Osteocyte (in vitro differentiated cells): ENCODE results near the gene GOLM1. TPM values are rescaled to one million over a fixed set of nuclear protein-coding genes. Genes with fewer than 3 reads are reported as not detected.

Experiments
- DNase-seq: peaks from one replicate; pipeline ENCODE4 v3.0.0; 2021; ENCODE audit warnings: mixed read lengths; ENCODE audit not compliant: unreplicated experiment; ENCODE audit errors: extremely low spot score
- H3K27ac Mint-ChIP-seq: one replicate; pipeline ENCODE4 v1.8.0; 2021; ENCODE audit warnings: mild to moderate bottlenecking, mixed read lengths; ENCODE audit not compliant: unreplicated experiment
- H3K27me3 Mint-ChIP-seq: one replicate; pipeline ENCODE4 v1.8.0; 2021; ENCODE audit warnings: mixed read lengths; ENCODE audit not compliant: unreplicated experiment
- H3K36me3 Mint-ChIP-seq: one replicate; pipeline ENCODE4 v1.8.0; 2021; ENCODE audit warnings: mixed read lengths; ENCODE audit not compliant: unreplicated experiment
- H3K4me1 Mint-ChIP-seq: one replicate; pipeline ENCODE4 v1.8.0; 2021; ENCODE audit warnings: mixed read lengths; ENCODE audit not compliant: unreplicated experiment
- H3K4me3 Mint-ChIP-seq: one replicate; pipeline ENCODE4 v1.8.0; 2021; ENCODE audit warnings: mild to moderate bottlenecking, moderate library complexity, mixed read lengths; ENCODE audit not compliant: unreplicated experiment
- H3K9me3 Mint-ChIP-seq: one replicate; pipeline ENCODE4 v1.8.0; 2021; ENCODE audit warnings: mixed read lengths; ENCODE audit not compliant: unreplicated experiment
- CTCF ChIP-seq: fragments of 200-600 bp; sonication (generic); IDR thresholded peaks from 2 replicates; pipeline ENCODE4 v1.5.0; 2021; ENCODE audit warnings: antibody characterized with exemption, mild to moderate bottlenecking, moderate library complexity
- total RNA-seq: library from RNA; stranded (reverse); gene quantifications from 2 replicates; pipeline ENCODE4 v1.2.1, GENCODE V29; 2021

The GOLM1 gene
- total RNA-seq, 1 donor from 2014 or later: 91.9 TPM

DNA sequence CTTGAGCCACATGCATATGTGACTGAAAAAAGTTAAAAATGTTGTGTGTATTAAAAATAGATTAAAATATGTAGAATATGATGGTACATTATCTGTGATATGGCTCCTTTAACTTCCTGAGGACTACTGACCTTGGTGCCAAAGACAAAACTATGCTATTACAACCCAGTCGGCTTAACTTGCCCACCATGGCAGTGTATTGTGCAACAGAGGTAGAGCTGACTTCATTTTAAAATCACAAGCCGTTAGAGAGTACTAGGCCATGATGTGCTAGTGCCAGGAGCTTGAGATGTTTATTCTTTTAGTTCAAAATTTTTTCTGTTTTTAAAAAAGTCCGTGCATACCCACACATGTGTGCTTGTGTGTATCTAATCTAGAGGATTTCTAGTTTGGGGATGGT, 112.1 kb downstream of the GOLM1 start:
- Mint-ChIP-seq H3K27me3 (no peaks in the 10 kb centered on the region), H3K27ac (no peak overlapping the region), H3K4me3 (no peak overlapping the region), H3K36me3 (peaks cover 51% of the 10 kb centered on the region), H3K4me1 (no peaks in the 10 kb centered on the region), H3K9me3 (peaks cover 5% of the 10 kb centered on the region)
- no peak for DNase-seq
- TF ChIP-seq CTCF: no peak

GRCh38 chr9:85984457-85984856, 114.9 kb downstream of the GOLM1 start:
- Mint-ChIP-seq H3K9me3 (no peaks in the 10 kb centered on the region), H3K27ac (no peak overlapping the region), H3K27me3 (no peaks in the 10 kb centered on the region), H3K4me3 (no peak overlapping the region), H3K4me1 (no peaks in the 10 kb centered on the region), H3K36me3 (peaks cover 58% of the 10 kb centered on the region)
- TF ChIP-seq CTCF: no peak
- DNase-seq: no peak

DNA sequence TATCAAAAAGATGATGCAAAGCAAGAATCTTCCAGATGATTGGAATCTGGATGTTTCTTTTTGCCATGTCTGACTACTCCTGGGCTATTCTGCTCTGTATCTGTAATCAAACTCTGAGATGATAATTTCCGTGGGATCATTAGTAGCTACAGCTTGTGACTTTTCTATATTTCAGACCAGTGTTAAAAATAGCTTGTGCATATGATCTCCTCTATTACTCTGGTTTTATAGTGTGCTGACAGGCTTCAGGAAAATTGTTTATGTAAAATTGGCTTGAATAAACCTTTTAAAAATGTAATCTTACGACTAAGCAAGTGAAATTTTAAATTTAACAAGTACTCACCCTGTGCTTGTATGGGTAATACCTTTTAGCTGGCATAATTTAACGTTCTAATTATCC, 118.0 kb downstream of the GOLM1 start:
- H3K27ac Mint-ChIP-seq: no peak overlapping the region
- H3K4me1 Mint-ChIP-seq: no peaks in the 10 kb centered on the region
- TF ChIP-seq CTCF: no peak
- H3K4me3 Mint-ChIP-seq: no peak overlapping the region
- peaks cover 71% of the 10 kb centered on the region for H3K36me3 Mint-ChIP-seq
- DNase-seq: no peak
- no peaks in the 10 kb centered on the region for H3K9me3 Mint-ChIP-seq
- no peaks in the 10 kb centered on the region for H3K27me3 Mint-ChIP-seq

DNA sequence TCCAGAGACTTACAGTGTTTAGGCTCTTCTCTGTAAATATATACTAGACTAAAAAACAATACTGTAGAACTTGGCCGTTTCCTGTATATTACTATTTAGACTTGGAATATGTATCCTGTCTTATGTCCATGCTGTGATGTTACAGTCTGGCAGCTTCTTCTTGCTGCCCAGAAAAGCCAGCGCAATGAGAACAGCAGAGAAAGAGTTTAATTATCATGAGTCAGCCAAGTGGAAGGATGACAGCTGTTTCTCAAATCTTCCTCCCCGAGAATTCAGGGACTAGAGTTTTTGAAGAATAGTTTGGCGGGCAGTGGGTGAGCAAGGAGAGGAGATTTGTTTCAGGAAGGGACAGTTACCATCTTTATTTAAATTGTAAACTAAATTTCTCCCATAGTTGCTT, 120.9 kb downstream of the GOLM1 start:
- no peak overlapping the region for H3K4me3 Mint-ChIP-seq
- no peak for TF ChIP-seq CTCF
- DNase-seq: no peak
- no peak overlapping the region for H3K27ac Mint-ChIP-seq
- H3K4me1 Mint-ChIP-seq: no peaks in the 10 kb centered on the region
- no peaks in the 10 kb centered on the region for H3K27me3 Mint-ChIP-seq
- no peaks in the 10 kb centered on the region for H3K9me3 Mint-ChIP-seq
- H3K36me3 Mint-ChIP-seq: peaks cover 63% of the 10 kb centered on the region

Other genes with a start within 250 kb of the GOLM1 start
- gene NAA35, start 158.4 kb downstream of the GOLM1 start, total RNA-seq: 18.8 and 20.0 TPM in 2 replicates
- gene C9orf153, start 160.1 kb upstream of the GOLM1 start, total RNA-seq: 0.40 TPM in 1 of 2 replicates, not detected in the other
- gene ISCA1, start 183.0 kb upstream of the GOLM1 start, total RNA-seq: 32.9 and 33.9 TPM in 2 replicates